HepG2 (cell line): ENCODE data around the gene C1QTNF12. TPM values are rescaled to one million over a fixed set of nuclear protein-coding genes. Genes with fewer than 3 reads are reported as not detected.
A peak's percentile ranks its signal among the peaks of the same experiment; 100 is the strongest.

Source experiments
- BHLHE40 ChIP-seq: IDR thresholded peaks from 2 replicates; pipeline ENCODE4 v1.6.1; 2011; ENCODE audit warnings: low read length, improper control_type of control experiment
- BRF2 ChIP-seq: sonication (generic); formaldehyde crosslinking; IDR thresholded peaks from 2 replicates; pipeline ENCODE4 v1.8.1; 2022; ENCODE audit warnings: mild to moderate bottlenecking, missing genetic modification reagents
- CBX5 ChIP-seq: sonication (generic); formaldehyde crosslinking; IDR thresholded peaks from 2 replicates; pipeline ENCODE4 v1.4.0; 2020; ENCODE audit warnings: missing genetic modification reagents, borderline replicate concordance
- CEBPB ChIP-seq: IDR thresholded peaks from 2 replicates; pipeline ENCODE4 v1.6.1; 2011; ENCODE audit warnings: low read depth, low read length, improper control_type of control experiment, borderline replicate concordance
- CREM ChIP-seq, 2 experiments: sonication (generic) in 1 of 2; formaldehyde crosslinking in 1 of 2; IDR thresholded peaks; 2 replicates each; pipeline versions ENCODE4 v1.4.0 to v1.6.1; 2016 to 2020; ENCODE audit warnings: antibody characterized with exemption in 1 of 2, mild to moderate bottlenecking in 1 of 2, missing genetic modification reagents in 1 of 2
- HOXA9 ChIP-seq: sonication (generic); formaldehyde crosslinking; IDR thresholded peaks from 2 replicates; pipeline ENCODE4 v1.8.1; 2022; ENCODE audit warnings: missing genetic modification reagents, mild to moderate bottlenecking, moderate library complexity, borderline replicate concordance
- IKZF4 ChIP-seq: sonication (generic); formaldehyde crosslinking; IDR thresholded peaks from 2 replicates; pipeline ENCODE4 v1.5.1; 2020; ENCODE audit warnings: borderline replicate concordance, mild to moderate bottlenecking, low read depth, missing genetic modification reagents; ENCODE audit errors: not compliant biosample characterization
- IRF1 ChIP-seq: sonication (generic); formaldehyde crosslinking; IDR thresholded peaks from 2 replicates; pipeline ENCODE4 v1.4.0; 2020; ENCODE audit warnings: low read depth, mild to moderate bottlenecking, missing genetic modification reagents
- MLX ChIP-seq: IDR thresholded peaks from 2 replicates; pipeline ENCODE4 v1.6.1; 2016
- MXD4 ChIP-seq: IDR thresholded peaks from 2 replicates; pipeline ENCODE4 v1.6.1; 2016; ENCODE audit warnings: mild to moderate bottlenecking, missing biosample characterization, missing genetic modification reagents
- NFIB ChIP-seq: sonication (generic); formaldehyde crosslinking; IDR thresholded peaks from 2 replicates; pipeline ENCODE4 v1.9.0; 2021; ENCODE audit warnings: missing genetic modification reagents, mild to moderate bottlenecking, borderline replicate concordance
- NONO ChIP-seq, 2 experiments: fragments of 450-650 bp in 1 of 2; sonication (generic) in 1 of 2; formaldehyde crosslinking in 1 of 2; IDR thresholded peaks in 1 of 2; conservative IDR thresholded peaks in 1 of 2; 2 replicates each; pipeline versions ENCODE4 v1.6.1 to v1.8.0; 2017 to 2022; ENCODE audit warnings: mild to moderate bottlenecking in 1 of 2, missing genetic modification reagents in 1 of 2, moderate library complexity in 1 of 2
- PITX1 ChIP-seq: sonication (generic); formaldehyde crosslinking; IDR thresholded peaks from 2 replicates; pipeline ENCODE4 v1.5.1; 2020; ENCODE audit warnings: mild to moderate bottlenecking, missing genetic modification reagents
- SMC3 ChIP-seq: IDR thresholded peaks from 2 replicates; pipeline ENCODE4 v1.6.1; 2011; ENCODE audit warnings: low read length, improper control_type of control experiment
- TRAFD1 ChIP-seq: sonication (generic); formaldehyde crosslinking; IDR thresholded peaks from 2 replicates; pipeline ENCODE4 v1.5.1; 2020; ENCODE audit warnings: missing genetic modification reagents, mild to moderate bottlenecking, borderline replicate concordance
- ZBTB14 ChIP-seq: sonication (generic); formaldehyde crosslinking; IDR thresholded peaks from 2 replicates; pipeline ENCODE4 v1.4.0; 2020; ENCODE audit warnings: missing genetic modification reagents
- ZIK1 ChIP-seq: sonication (generic); formaldehyde crosslinking; IDR thresholded peaks from 2 replicates; pipeline ENCODE4 v1.5.0; 2020; ENCODE audit warnings: mild to moderate bottlenecking, low read depth, missing genetic modification reagents, borderline replicate concordance
- ZNF138 ChIP-seq: sonication (generic); formaldehyde crosslinking; IDR thresholded peaks from 2 replicates; pipeline ENCODE4 v1.5.0; 2020; ENCODE audit warnings: mild to moderate bottlenecking, low read depth, missing genetic modification reagents
- ZNF230 ChIP-seq: sonication (generic); formaldehyde crosslinking; IDR thresholded peaks from 2 replicates; pipeline ENCODE4 v1.4.0; 2020; ENCODE audit warnings: mild to moderate bottlenecking, missing genetic modification reagents
- ZNF484 ChIP-seq: sonication (generic); formaldehyde crosslinking; IDR thresholded peaks from 2 replicates; pipeline ENCODE4 v1.5.1; 2020; ENCODE audit warnings: mild to moderate bottlenecking, low read depth, missing genetic modification reagents, borderline replicate concordance
- ZNF543 ChIP-seq: sonication (generic); formaldehyde crosslinking; IDR thresholded peaks from 2 replicates; pipeline ENCODE4 v1.4.0; 2020; ENCODE audit warnings: mild to moderate bottlenecking, missing genetic modification reagents
- ZNF792 ChIP-seq: IDR thresholded peaks from 2 replicates; pipeline ENCODE4 v1.6.1; 2016
- polyA plus RNA-seq, 8 experiments: library from polyadenylated mRNA; depleted of rRNA in 3 of 8; stranded (reverse) in 7 of 8; unstranded in 1 of 8; fragments of >200 nt; fragmentation: Illumina TruSeq in 4 of 8; extraction: Trizol in 4 of 8; gene quantifications; 2 replicates each; pipeline versions ENCODE4 v1.2.1 to v1.2.3, GENCODE V29; 2011 to 2016; ENCODE audit warnings: low read depth in 4 of 8, missing spikeins in 1 of 8, mixed read lengths in 1 of 8; ENCODE audit not compliant: insufficient read depth in 1 of 8
- total RNA-seq, 5 experiments: library from RNA; depleted of rRNA; stranded (reverse); fragments of >200 nt; fragmentation: Illumina TruSeq; extraction: Trizol; gene quantifications; 2 replicates each; pipeline ENCODE4 v1.2.3, GENCODE V29; 2016; ENCODE audit warnings: low read depth in 1 of 5

Gene C1QTNF12
- total and polyA plus RNA-seq, 2 of the 13 experiments (the other 11 are each of a cell fraction or from before 2014, with no cell fraction given) = 0.18 to 0.64 TPM

GRCh38 chr1:1231400-1232207 is 14.9 kb downstream of the C1QTNF12 start, which contains the start of gene SDF4 (continued):
- peak; percentile 73 for TF ChIP-seq ZBTB14 (CRISPR knock-in tag)
- peak; percentile 62; the same call in 1 of the 2 replicates for TF ChIP-seq ZNF230 (CRISPR knock-in tag)
- TF ChIP-seq TRAFD1 (CRISPR knock-in tag) = no peak
- peak; percentile 28; the same call in 1 of the 2 replicates for TF ChIP-seq ZIK1 (CRISPR knock-in tag)
- TF ChIP-seq IRF1 = no peak
- TF ChIP-seq CEBPB = no peak
- 0 out of 2 replicates have a peak, but pooled peaks have one; percentile 39 for TF ChIP-seq BRF2 (CRISPR knock-in tag)
- no peak for TF ChIP-seq CBX5 (CRISPR knock-in tag)
- TF ChIP-seq PITX1 (CRISPR knock-in tag) = no peak
- 0 out of 2 replicates have a peak, but pooled peaks have one; percentile 6 for TF ChIP-seq BHLHE40
- TF ChIP-seq CREM (IDR thresholded peaks at IDR 0.05) = no peak
- TF ChIP-seq CREM (CRISPR knock-in tag; IDR thresholded peaks at IDR 0.05) = no peak
- TF ChIP-seq NONO (IDR thresholded peaks at IDR 0.05) = no peak
- TF ChIP-seq NONO (CRISPR knock-in tag; conservative IDR thresholded peaks at IDR 0.05) = peak; percentile 86
- TF ChIP-seq SMC3 = no peak
- 0 out of 2 replicates have a peak, but pooled peaks have one; percentile 54 for TF ChIP-seq ZNF792 (CRISPR knock-in tag)
- TF ChIP-seq NFIB (CRISPR knock-in tag) = no peak
- no peak for TF ChIP-seq HOXA9 (CRISPR knock-in tag)
- no peak for TF ChIP-seq MLX (CRISPR knock-in tag)
- peak; percentile 39 for TF ChIP-seq IKZF4
- TF ChIP-seq ZNF543 = peak; percentile 56; the same call in 1 of the 2 replicates
- TF ChIP-seq MXD4 (CRISPR knock-in tag) = peak; percentile 82
- no peak for TF ChIP-seq ZNF484
- TF ChIP-seq ZNF138 = 0 out of 2 replicates have a peak, but pooled peaks have one; percentile 57
